ENCODE measurements around the gene ISG15. TPM values are rescaled to one million over a fixed set of nuclear protein-coding genes. Genes with fewer than 3 reads are reported as not detected.
A peak's percentile ranks its signal among the peaks of the same experiment; 100 is the strongest.

Gene ISG15
- total RNA-seq, 2 donors from 2014 or later, result 46.6 to 48.4 TPM

DNA sequence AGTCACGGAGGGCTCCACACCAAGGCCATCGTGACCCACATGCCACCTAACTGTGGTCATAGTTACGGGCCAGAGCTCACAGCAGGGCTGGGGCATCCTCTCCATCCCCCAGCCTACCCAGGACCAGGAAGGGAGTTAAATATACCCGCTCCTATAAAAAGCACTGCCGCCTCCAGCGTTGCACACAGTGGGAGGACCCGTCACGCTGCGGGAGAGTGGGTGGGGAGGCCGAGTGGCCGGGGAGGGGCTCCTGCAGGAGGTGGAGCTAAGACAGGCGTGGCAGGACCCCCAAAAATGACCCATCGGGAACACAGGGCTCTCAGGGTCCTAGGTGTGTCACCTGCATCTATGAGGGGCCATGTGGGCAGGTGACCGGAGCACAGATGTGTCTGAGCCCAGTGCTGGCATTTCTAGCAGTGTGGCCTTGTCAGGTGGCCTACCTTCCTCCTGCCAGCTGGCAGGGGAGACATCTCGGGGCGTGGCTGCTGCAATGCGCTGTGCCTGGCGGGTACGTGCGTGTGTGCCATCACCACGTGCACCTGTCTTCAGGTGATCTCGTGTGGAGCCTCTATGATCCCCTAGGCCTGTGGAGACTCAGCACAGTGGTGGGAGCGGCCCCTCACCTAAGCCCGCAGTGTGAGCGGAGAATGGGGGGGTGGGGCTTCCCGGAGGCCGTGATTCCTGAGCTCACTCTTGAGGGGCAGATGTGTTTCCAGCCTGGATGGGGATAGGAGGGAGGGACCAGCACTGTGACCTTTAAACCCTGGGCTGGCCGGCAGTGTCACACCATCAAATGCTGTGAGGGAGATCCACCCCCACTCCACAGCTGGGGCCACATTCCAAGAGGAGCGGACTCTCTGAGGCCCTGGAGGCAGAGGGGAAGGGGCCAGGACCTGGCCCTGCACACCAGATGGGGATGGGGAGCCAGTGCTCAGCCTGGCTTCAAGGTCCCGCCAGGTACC lies 24.4 kb downstream of the ISG15 start:
- Mint-ChIP-seq H3K27ac (no peak overlapping the region), H3K4me1 (peaks cover 6% of the 10 kb centered on the region), H3K9me3 (no peaks in the 10 kb centered on the region), H3K4me3 (no peak overlapping the region), H3K36me3 (ENCODE audit: low read depth) (peaks cover 34% of the 10 kb centered on the region), H3K27me3 (ENCODE audit: insufficient read depth) (peaks cover 57% of the 10 kb centered on the region)
- peaks cover 8% of the 10 kb centered on the region for H3K36me3 ChIP-seq (ENCODE audit: control insufficient read depth, insufficient read depth, low read length)
- H3K4me3 ChIP-seq (ENCODE audit: low read length), result no peak overlapping the region
- no peak overlapping the region for H3K27ac ChIP-seq (ENCODE audit: low read depth, low read length)
- H3K4me1 ChIP-seq (ENCODE audit: control insufficient read depth, insufficient read depth, low read length), result peaks cover 6% of the 10 kb centered on the region
- 91 to 95% methylated on average over 25 to 30 of the region's 30 CpGs for WGBS, 2 experiments (ENCODE audit: insufficient coverage in 1 of 2, insufficient read length in 1 of 2)
- peaks cover 36% of the 10 kb centered on the region for H3K27me3 ChIP-seq (ENCODE audit: control insufficient read depth, insufficient read depth, low read length, poor library complexity, severe bottlenecking)
- no peak overlapping the region for H3K9ac ChIP-seq (ENCODE audit: extremely low read depth, low read length, poor library complexity, severe bottlenecking)
- H3K9me3 ChIP-seq (ENCODE audit: control insufficient read depth, low read length), result no peaks in the 10 kb centered on the region
- TF ChIP-seq, protein P1, sequence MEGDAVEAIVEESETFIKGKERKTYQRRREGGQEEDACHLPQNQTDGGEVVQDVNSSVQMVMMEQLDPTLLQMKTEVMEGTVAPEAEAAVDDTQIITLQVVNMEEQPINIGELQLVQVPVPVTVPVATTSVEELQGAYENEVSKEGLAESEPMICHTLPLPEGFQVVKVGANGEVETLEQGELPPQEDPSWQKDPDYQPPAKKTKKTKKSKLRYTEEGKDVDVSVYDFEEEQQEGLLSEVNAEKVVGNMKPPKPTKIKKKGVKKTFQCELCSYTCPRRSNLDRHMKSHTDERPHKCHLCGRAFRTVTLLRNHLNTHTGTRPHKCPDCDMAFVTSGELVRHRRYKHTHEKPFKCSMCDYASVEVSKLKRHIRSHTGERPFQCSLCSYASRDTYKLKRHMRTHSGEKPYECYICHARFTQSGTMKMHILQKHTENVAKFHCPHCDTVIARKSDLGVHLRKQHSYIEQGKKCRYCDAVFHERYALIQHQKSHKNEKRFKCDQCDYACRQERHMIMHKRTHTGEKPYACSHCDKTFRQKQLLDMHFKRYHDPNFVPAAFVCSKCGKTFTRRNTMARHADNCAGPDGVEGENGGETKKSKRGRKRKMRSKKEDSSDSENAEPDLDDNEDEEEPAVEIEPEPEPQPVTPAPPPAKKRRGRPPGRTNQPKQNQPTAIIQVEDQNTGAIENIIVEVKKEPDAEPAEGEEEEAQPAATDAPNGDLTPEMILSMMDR (conservative IDR thresholded peaks at IDR 0.05), result no peak
- DNase-seq, result no peak

DNA sequence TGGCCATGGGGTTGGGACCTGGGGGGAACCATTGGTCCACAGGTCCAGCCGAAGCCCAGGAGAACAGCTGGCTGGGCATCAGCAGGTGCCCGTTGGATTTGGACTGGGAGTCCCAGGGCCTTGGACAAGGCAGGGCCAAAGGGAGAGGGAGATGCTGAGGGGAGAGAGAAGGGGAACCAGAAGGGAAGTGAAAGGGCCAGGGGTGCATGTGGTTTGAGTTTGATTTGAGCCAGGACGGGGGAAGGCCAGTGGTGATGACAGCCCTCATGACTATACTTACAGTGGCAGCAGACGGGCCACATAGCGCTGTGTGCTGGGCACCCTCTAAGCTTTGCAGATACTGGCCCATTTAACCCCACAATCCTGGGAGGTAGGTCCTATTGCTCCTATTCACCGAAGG lies 25.4 kb downstream of the ISG15 start:
- Mint-ChIP-seq H3K4me1 (peaks cover 6% of the 10 kb centered on the region), H3K36me3 (ENCODE audit: low read depth) (peaks cover 41% of the 10 kb centered on the region), H3K27me3 (ENCODE audit: insufficient read depth) (peaks cover 60% of the 10 kb centered on the region), H3K9me3 (no peaks in the 10 kb centered on the region), H3K4me3 (no peak overlapping the region), H3K27ac (no peak overlapping the region)
- peaks cover 36% of the 10 kb centered on the region for H3K27me3 ChIP-seq (ENCODE audit: control insufficient read depth, insufficient read depth, low read length, poor library complexity, severe bottlenecking)
- H3K9me3 ChIP-seq (ENCODE audit: control insufficient read depth, low read length), result no peaks in the 10 kb centered on the region
- H3K36me3 ChIP-seq (ENCODE audit: control insufficient read depth, insufficient read depth, low read length), result peaks cover 11% of the 10 kb centered on the region
- H3K9ac ChIP-seq (ENCODE audit: extremely low read depth, low read length, poor library complexity, severe bottlenecking), result no peak overlapping the region
- peaks cover 6% of the 10 kb centered on the region for H3K4me1 ChIP-seq (ENCODE audit: control insufficient read depth, insufficient read depth, low read length)
- DNase-seq, result no peak
- H3K27ac ChIP-seq (ENCODE audit: low read depth, low read length), result no peak overlapping the region
- H3K4me3 ChIP-seq (ENCODE audit: low read length), result no peak overlapping the region
- TF ChIP-seq, protein P1 (conservative IDR thresholded peaks at IDR 0.05), result no peak
- WGBS, 2 experiments (ENCODE audit: insufficient coverage in 1 of 2, insufficient read length in 1 of 2), result 93 to 100% methylated on average over 5 to 6 of the region's 6 CpGs

GRCh38 chr1:1039145-1039910 lies 26.0 kb downstream of the ISG15 start:
- Histone ChIP-seq H3K4me3 (ENCODE audit: low read length) (no peak overlapping the region), H3K36me3 (ENCODE audit: control insufficient read depth, insufficient read depth, low read length) (peaks cover 11% of the 10 kb centered on the region), H3K27me3 (ENCODE audit: control insufficient read depth, insufficient read depth, low read length, poor library complexity, severe bottlenecking) (peaks cover 36% of the 10 kb centered on the region), H3K27ac (ENCODE audit: low read depth, low read length) (no peak overlapping the region), H3K9ac (ENCODE audit: extremely low read depth, low read length, poor library complexity, severe bottlenecking) (no peak overlapping the region), H3K4me1 (ENCODE audit: control insufficient read depth, insufficient read depth, low read length) (peaks cover 3% of the 10 kb centered on the region), H3K9me3 (ENCODE audit: control insufficient read depth, low read length) (no peaks in the 10 kb centered on the region)
- 70 to 71% methylated on average over 5 to 17 of the region's 17 CpGs for WGBS, 2 experiments (ENCODE audit: insufficient coverage in 1 of 2, insufficient read length in 1 of 2)
- H3K4me3 Mint-ChIP-seq, result peak overlapping the region; percentile 33
- TF ChIP-seq, protein P1 (conservative IDR thresholded peaks at IDR 0.05), result no peak
- no peaks in the 10 kb centered on the region for H3K9me3 Mint-ChIP-seq
- H3K36me3 Mint-ChIP-seq (ENCODE audit: low read depth), result peaks cover 43% of the 10 kb centered on the region
- H3K4me1 Mint-ChIP-seq, result peaks cover 6% of the 10 kb centered on the region
- no peak for DNase-seq
- H3K27me3 Mint-ChIP-seq (ENCODE audit: insufficient read depth), result peaks cover 60% of the 10 kb centered on the region
- no peak overlapping the region for H3K27ac Mint-ChIP-seq

Data from endodermal cell (in vitro differentiated cells).